Measurements from ENCODE around the gene RAB33B. TPM values are rescaled to one million over a fixed set of nuclear protein-coding genes. Genes with fewer than 3 reads are reported as not detected.

Gene RAB33B
- total RNA-seq, 6 experiments from 2014 or later = 10.9 to 15.1 (median 12.1) TPM

DNA sequence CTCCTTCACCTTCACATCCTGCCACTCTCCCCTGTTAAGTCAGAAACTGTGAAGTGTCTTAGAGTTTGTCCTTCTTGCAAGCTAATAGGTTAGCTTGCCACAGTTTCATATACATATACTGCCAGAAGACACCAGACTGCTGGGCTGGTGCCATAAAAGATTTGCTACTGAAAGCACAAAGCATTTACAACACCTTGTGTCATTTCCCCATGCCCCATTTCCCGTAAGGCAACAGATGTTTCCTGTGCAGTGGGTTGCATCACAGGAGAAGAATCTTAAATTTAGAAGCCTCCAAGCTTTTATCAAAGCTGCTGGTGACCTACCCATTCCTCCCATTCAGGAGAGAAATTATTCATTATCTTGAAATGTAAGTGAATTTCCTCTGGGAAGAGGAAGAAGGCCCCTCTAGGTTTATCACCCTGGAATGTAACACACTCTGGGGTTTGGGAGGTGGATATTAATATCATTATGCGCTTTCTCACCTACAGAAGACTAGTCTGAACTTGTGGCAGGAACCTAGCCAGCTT lies 34.5 kb upstream of the RAB33B start:
- H3K27me3 ChIP-seq = no peaks in the 10 kb centered on the region
- intact Hi-C loops (cut with DNase I) = loop anchor here in 1 of 2 donors (10.0 kb wide), 1 partner anchor 85 kb away; no protein-coding TSS in a partner anchor
- DNase-seq (peak in 1 of 3 donors; percentile 52), ATAC-seq (peak; percentile 75 to 88 (median 82))
- H3K4me1 ChIP-seq = peaks cover 0 to 18% (median 0%) of the 10 kb centered on the region in 4 donors
- peak overlapping the region in 2 of 3 donors; percentile 36 to 45 for H3K27ac ChIP-seq
- H3K9me3 ChIP-seq = no peaks in the 10 kb centered on the region
- WGBS (ENCODE audit: insufficient coverage, low coverage, low lambda C conversion rate, missing lambda C conversion rate) = 49% methylated on average over 2 of the region's 2 CpGs
- H3K4me3 ChIP-seq = no peak overlapping the region
- no peak for TF ChIP-seq POLR2A (IDR thresholded peaks at IDR 0.05)
- TF ChIP-seq, protein P1, sequence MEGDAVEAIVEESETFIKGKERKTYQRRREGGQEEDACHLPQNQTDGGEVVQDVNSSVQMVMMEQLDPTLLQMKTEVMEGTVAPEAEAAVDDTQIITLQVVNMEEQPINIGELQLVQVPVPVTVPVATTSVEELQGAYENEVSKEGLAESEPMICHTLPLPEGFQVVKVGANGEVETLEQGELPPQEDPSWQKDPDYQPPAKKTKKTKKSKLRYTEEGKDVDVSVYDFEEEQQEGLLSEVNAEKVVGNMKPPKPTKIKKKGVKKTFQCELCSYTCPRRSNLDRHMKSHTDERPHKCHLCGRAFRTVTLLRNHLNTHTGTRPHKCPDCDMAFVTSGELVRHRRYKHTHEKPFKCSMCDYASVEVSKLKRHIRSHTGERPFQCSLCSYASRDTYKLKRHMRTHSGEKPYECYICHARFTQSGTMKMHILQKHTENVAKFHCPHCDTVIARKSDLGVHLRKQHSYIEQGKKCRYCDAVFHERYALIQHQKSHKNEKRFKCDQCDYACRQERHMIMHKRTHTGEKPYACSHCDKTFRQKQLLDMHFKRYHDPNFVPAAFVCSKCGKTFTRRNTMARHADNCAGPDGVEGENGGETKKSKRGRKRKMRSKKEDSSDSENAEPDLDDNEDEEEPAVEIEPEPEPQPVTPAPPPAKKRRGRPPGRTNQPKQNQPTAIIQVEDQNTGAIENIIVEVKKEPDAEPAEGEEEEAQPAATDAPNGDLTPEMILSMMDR (IDR thresholded peaks at IDR 0.05) = no peak
- no peaks in the 10 kb centered on the region for H3K36me3 ChIP-seq

DNA sequence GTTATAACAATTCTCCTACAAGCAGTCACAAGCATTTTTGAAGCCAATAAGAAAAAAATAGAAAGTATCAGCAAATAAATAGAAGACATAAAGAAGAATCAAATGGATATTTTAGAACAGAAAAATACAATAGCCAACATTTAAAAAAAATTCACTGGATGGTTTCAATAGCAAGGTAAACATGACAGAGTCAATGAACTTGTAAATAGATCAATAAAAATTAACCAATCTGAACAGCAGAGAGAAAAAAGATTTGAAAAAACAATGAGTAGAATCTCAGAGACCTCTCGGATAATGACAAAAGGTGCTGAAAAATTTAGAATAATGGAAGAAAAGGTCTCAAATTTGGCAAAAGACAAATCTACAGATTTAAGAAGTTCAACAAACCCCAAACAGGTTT lies 33.3 kb upstream of the RAB33B start:
- no peaks in the 10 kb centered on the region for H3K27me3 ChIP-seq
- no peak overlapping the region for H3K4me3 ChIP-seq
- H3K27ac ChIP-seq = peak overlapping the region; percentile 0 to 36 (median 31)
- H3K4me1 ChIP-seq = peaks cover 0 to 18% (median 0%) of the 10 kb centered on the region in 4 donors
- 17% methylated on average over 1 of the region's 1 CpG for WGBS (ENCODE audit: insufficient coverage, low coverage, low lambda C conversion rate, missing lambda C conversion rate)
- no peaks in the 10 kb centered on the region for H3K9me3 ChIP-seq
- intact Hi-C loops (cut with DNase I) = no loop called here
- ATAC-seq = peak; percentile 57 to 72 (median 65)
- TF ChIP-seq POLR2A (IDR thresholded peaks at IDR 0.05) = no peak
- TF ChIP-seq, protein P1 (IDR thresholded peaks at IDR 0.05) = no peak
- H3K36me3 ChIP-seq = no peaks in the 10 kb centered on the region
- DNase-seq = no peak

DNA sequence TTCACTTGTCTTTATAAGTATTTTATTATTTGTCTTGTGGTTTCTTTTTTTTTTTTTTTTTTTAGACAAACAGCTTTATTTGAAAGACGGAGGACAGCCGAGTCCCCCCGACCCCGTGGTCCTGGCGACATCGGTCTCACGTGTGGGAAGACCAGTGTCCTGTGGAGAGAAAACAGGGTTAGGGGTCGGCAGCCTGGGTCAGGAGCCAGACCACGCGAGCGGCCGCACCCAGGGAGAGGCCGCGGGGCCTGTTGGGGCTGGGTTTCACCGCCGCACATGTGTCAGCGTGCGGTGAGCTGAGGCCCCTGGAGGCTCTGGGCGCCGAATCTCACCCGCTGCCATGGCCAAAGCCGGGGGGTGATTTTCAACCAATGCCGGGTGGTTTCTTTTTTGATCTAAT lies 17.8 kb upstream of the RAB33B start:
- ATAC-seq (peak in 1 of 4 donors; percentile 26), DNase-seq (no peak)
- Histone ChIP-seq H3K27me3 (no peaks in the 10 kb centered on the region), H3K4me1 (no peaks in the 10 kb centered on the region), H3K36me3 (no peaks in the 10 kb centered on the region), H3K27ac (no peak overlapping the region), H3K4me3 (no peak overlapping the region), H3K9me3 (peaks cover 0 to 2% (median 0%) of the 10 kb centered on the region in 4 donors)
- intact Hi-C loops (cut with DNase I) = no loop called here
- TF ChIP-seq, protein P1 (IDR thresholded peaks at IDR 0.05) = no peak
- TF ChIP-seq POLR2A (IDR thresholded peaks at IDR 0.05) = no peak
- WGBS (ENCODE audit: insufficient coverage, low coverage, low lambda C conversion rate, missing lambda C conversion rate) = 81% methylated on average over 16 of the region's 23 CpGs

DNA sequence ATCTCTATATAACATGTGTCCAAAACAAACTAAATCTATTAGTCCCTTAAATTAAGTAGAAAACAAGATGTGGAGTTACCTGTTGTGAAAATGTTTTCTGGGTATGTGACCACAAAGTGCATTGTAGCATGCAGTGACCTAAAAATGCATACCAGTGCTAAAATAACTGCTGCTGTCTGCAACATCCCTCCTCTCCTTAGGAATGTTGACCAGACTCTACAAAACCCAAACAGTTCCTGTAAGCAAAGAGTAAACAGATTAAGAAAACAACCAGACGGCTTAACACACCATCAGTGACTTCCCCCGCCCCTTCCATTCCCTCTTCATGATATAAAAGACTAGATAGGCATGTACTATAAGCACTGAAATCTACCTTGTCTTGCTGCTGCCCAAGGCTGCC lies 15.8 kb upstream of the RAB33B start:
- Histone ChIP-seq H3K4me1 (no peaks in the 10 kb centered on the region), H3K4me3 (no peak overlapping the region), H3K36me3 (no peaks in the 10 kb centered on the region), H3K9me3 (peaks cover 0 to 2% (median 0%) of the 10 kb centered on the region in 4 donors), H3K27ac (no peak overlapping the region), H3K27me3 (no peaks in the 10 kb centered on the region)
- WGBS (ENCODE audit: insufficient coverage, low coverage, low lambda C conversion rate, missing lambda C conversion rate) = 90% methylated on average over 2 of the region's 2 CpGs
- DNase-seq (no peak), ATAC-seq (no peak)
- TF ChIP-seq, protein P1 (IDR thresholded peaks at IDR 0.05) = no peak
- intact Hi-C loops (cut with DNase I) = no loop called here

Data from right lobe of liver (tissue), 6 donors.